SH-SY5Y (cell line): ENCODE data around the gene SMARCC1.

ENCODE experiments used
- GATA2 ChIP-seq: IDR thresholded peaks from 2 replicates; pipeline ENCODE4 v1.6.1; 2011; ENCODE audit warnings: mild to moderate bottlenecking, low read depth, low read length
- GATA3 ChIP-seq: IDR thresholded peaks from 2 replicates; pipeline ENCODE4 v1.6.1; 2011; ENCODE audit warnings: low read depth, mild to moderate bottlenecking, low read length, moderate library complexity

DNA sequence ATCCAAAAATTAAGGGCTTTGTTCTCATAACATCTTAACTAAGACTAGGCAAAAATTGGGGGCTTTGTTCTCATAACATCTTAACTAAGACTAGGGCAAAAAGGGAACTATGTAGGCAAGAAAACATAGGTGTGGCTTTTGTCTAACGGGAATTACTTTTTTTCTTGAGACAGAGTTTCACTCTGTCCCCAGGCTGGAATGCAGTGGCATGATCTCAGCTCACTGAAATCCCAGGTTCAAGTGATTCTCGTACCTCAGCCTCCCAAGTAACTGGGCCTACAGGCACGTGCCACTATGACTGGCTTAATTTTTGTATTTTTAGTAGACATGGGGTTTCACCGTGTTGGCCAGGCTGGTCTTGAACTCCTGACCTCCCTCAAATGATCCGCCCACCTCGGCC lies 153.3 kb downstream of the SMARCC1 start:
- TF ChIP-seq GATA2 (no peak), GATA3 (no peak)
